Raji (cell line): ENCODE results near the gene TBC1D21.

Experiments
- POLR2A ChIP-seq: IDR thresholded peaks from 2 replicates; pipeline ENCODE4 v1.6.1; 2011; ENCODE audit warnings: low read depth, low read length, control low read depth; ENCODE audit not compliant: insufficient read depth

TBC1D21 gene, protein sequence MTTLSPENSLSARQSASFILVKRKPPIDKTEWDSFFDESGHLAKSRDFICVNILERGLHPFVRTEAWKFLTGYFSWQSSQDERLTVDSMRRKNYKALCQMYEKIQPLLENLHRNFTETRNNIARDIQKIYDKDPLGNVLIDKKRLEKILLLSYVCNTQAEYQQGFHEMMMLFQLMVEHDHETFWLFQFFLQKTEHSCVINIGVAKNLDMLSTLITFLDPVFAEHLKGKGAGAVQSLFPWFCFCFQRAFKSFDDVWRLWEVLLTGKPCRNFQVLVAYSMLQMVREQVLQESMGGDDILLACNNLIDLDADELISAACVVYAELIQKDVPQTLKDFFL

DNA sequence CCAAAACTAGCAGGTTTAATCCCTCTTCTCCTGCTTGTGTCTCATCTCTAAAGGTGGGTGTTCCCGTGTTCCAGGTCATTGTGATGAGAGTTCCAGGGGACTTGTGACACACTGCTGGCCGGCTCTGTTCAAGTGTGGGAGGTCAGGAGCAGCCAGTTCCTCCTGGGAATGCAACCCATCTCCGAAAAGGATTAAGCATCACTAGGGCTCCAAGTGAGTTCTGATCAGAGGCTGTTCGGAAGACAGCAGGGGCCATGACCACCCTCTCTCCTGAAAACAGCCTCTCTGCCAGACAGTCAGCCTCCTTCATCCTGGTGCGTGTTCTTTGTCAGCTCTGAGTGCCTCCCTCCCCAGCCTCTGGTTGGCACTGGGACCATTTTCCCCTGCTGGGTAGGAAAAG lies at the start of gene TBC1D21:
TBC1D21 (plus strand) TSS at position 109 of the 400 bp plus-strand sequence; CDS start at position 255, 146 bp downstream.
- no peak for TF ChIP-seq POLR2A

GRCh38 chr15:73826711-73827251 lies 46.6 kb upstream of the TBC1D21 start:
- no peak for TF ChIP-seq POLR2A

DNA sequence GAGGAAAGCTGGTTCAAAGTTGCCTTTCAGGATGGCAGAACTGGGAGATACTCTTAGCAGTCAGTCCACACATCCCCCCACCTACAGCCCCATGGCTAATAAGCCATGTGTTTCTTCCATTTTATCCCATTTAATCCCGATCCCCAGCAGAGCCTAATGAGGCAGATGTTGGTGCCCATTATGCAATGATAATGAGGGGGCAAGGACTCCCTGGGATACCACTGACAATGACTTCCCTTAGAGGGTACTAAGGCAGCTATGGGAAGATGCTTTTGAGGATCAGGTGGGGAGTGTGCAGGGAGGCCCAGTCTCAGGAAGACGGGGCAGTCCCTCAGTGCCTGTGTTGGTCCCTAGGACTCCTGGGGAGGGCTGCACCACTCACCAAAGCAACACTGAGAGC lies 43.8 kb upstream of the TBC1D21 start:
- no peak for TF ChIP-seq POLR2A

- TF ChIP-seq POLR2A = no peak
Observed at GRCh38 chr15:73832657-73833056, 40.7 kb upstream of the TBC1D21 start.

GRCh38 chr15:73836845-73837244 lies 36.5 kb upstream of the TBC1D21 start:
- TF ChIP-seq POLR2A = no peak

GRCh38 chr15:73838831-73839426 lies 34.4 kb upstream of the TBC1D21 start:
- TF ChIP-seq POLR2A = no peak

- TF ChIP-seq POLR2A = no peak
Observed at GRCh38 chr15:73839699-73840377, 33.5 kb upstream of the TBC1D21 start.

DNA sequence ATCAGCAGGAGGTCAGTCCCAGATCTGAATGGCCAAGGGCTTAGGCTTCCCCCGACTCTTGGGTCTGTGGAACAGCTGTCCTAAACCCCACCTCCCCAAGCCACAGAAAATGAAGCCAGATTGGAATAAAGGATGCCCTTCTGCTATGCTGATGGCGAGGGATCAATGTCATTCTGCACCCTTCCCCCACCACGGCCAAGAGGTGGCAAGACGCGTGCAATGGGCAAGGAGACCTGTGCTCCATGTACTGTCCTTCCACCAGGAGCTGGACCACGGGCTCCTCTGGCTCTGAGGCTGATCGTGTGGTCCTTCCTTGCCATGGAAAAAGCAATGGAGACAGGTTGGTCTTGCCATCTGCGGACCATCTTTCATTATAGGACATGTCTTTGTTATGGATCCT lies 32.6 kb upstream of the TBC1D21 start:
- TF ChIP-seq POLR2A = no peak

GRCh38 chr15:73841756-73842725 lies 31.3 kb upstream of the TBC1D21 start:
- no peak for TF ChIP-seq POLR2A

DNA sequence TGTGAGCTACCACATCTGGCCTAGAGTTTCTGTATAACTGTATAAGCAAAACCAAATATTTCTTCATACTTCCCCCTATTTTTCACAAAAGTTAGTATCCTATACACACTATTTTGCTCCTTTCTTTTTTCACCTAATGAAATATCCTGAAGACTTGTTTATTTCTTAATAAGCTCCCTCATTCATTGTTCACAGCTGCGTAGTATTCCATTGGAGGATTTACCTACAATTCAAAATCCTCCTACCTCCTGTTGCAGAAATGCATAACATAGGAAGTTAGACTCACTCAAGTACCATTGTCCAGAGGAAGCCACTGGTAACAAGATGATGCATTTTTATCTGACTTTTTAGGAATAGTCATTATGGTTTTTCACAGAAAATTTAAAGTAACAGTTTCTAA lies 29.6 kb upstream of the TBC1D21 start:
- TF ChIP-seq POLR2A = no peak

DNA sequence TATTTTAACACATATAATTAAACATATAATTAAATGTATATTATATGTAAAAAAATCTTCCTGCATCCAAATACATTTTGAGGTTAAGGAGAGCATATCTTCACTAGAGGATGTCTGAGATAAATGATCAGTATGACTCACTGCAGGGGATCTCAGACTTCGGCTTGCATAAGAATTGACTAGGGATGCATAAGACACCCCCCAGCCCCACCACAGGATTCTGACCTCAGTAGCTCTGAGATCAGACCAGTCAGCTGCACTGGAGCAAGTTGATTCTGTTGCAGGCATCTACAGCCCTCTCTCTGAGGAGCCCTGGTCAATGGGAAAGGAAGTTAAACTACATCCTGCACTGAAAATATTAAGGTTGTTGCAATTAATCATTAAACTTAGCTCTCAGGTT lies 29.0 kb upstream of the TBC1D21 start:
- no peak for TF ChIP-seq POLR2A

DNA sequence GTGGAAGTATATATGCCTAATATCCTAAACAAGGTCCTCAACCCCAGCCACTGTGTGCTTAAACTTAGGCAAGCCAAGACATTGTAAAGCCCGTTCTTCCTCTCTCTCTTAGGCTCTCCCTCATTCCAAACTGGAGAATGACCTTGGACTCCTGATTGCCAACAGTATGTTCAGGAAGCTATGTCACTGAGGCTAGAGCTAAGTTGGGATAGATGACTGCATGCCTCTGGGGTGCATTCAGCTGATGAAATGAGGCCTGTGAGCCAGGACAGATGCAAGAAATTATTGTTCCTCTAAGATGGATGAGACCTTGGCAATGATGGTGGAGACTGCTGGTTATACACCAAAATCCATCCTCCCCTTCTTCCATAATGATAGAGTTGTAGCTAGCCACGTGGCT lies 27.9 kb upstream of the TBC1D21 start:
- no peak for TF ChIP-seq POLR2A

DNA sequence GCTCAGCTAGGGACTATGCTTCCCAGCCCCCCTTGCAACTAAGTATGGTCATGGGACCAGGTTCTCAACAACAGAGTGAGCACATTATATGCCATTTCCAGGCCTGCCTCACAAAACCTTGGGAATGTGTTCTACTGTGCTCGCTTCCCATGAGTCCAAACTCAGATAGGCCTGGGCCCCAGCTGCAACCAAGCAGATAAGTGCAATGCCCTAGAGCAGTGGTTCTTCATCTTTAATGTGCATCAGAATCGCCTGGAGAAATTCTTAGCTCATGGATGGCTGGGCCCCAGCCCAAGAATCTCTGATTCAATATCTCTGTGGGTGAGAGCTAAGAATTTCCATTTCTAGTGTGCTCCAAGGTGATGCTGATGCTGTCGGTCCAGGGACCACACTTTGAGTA lies 27.5 kb upstream of the TBC1D21 start:
- TF ChIP-seq POLR2A = no peak

- no peak for TF ChIP-seq POLR2A
Observed at GRCh38 chr15:73849641-73850040, 23.7 kb upstream of the TBC1D21 start.

GRCh38 chr15:73850228-73850627 lies 23.1 kb upstream of the TBC1D21 start:
- no peak for TF ChIP-seq POLR2A
